Upper lobe of left lung (tissue), 4 donors: ENCODE measurements around the gene EIF2B4.

Source experiments
- CTCF ChIP-seq, 6 experiments: fragments of 450-650 bp in 4 of 6; fragments of 200-600 bp in 2 of 6; sonication (generic) in 2 of 6; IDR thresholded peaks; one replicate each; pipeline ENCODE4 v1.5.1; 2016 to 2019; ENCODE audit warnings: antibody characterized with exemption in 6 of 6
- POLR2A ChIP-seq, 4 donors: fragments of 450-650 bp; IDR thresholded peaks; one replicate each; pipeline ENCODE4 v1.5.1; 2016 to 2017; ENCODE audit warnings: antibody characterized with exemption in 4 of 4, mild to moderate bottlenecking in 2 of 4
- POLR2AphosphoS5 ChIP-seq, 2 donors: sonication (generic); formaldehyde crosslinking; IDR thresholded peaks; one replicate each; pipeline ENCODE4 v1.5.1; 2017; ENCODE audit warnings: antibody characterized with exemption in 2 of 2

- no peak for TF ChIP-seq POLR2AphosphoS5 (IDR thresholded peaks at IDR 0.05)
- TF ChIP-seq POLR2A (IDR thresholded peaks at IDR 0.05) = no peak
- no peak for TF ChIP-seq CTCF (IDR thresholded peaks at IDR 0.05)
These were observed 53.3 kb downstream of the EIF2B4 start for GRCh38 chr2:27316655-27317412.
